H1 (cell line): Measurements from ENCODE around the gene CASP5. TPM values are rescaled to one million over a fixed set of nuclear protein-coding genes. Genes with fewer than 3 reads are reported as not detected.

Experiments used
- CTCF ChIA-PET: fragments of 300-600 bp; sonication (Branson Sonifier 250); formaldehyde crosslinking; loops from one replicate; lab custom pipeline; 2021; ENCODE audit not compliant: partially characterized antibody; lab: Charles Lee
- POLR2A ChIA-PET: fragments of 300-600 bp; sonication (Branson Sonifier 250); formaldehyde crosslinking; loops from one replicate; lab custom pipeline; 2021; ENCODE audit warnings: inconsistent platforms; ENCODE audit not compliant: partially characterized antibody; lab: Charles Lee
- DNase-seq, 2 experiments: peaks; one replicate each; pipeline versions ENCODE4 v3.0.0 to v3.0.0-alpha.2; 2010 to 2022; ENCODE audit warnings: low spot score in 2 of 2, low read depth in 1 of 2, mixed read lengths in 1 of 2
- FAIRE-seq: peaks from 2 replicates; lab custom pipeline; 2011; peaks lifted over from hg19 to GRCh38; lab: Jason Lieb, UNC
- H2AFZ ChIP-seq: 2 replicates; pipeline ENCODE4 v1.8.1; 2012; ENCODE audit warnings: low read length, inconsistent platforms
- H2AK5ac ChIP-seq: 2 replicates; pipeline ENCODE4 v1.6.1; 2013; ENCODE audit warnings: low read depth, low read length
- H2BK120ac ChIP-seq: replicated peaks from 2 replicates; pipeline ENCODE3; 2013; ENCODE audit warnings: low read depth, low read length, inconsistent platforms
- H2BK12ac ChIP-seq: 2 replicates; pipeline ENCODE4 v1.6.1; 2013; ENCODE audit warnings: low read depth, low read length
- H2BK15ac ChIP-seq: 2 replicates; pipeline ENCODE4 v1.6.1; 2013; ENCODE audit warnings: low read length
- H2BK20ac ChIP-seq: 2 replicates; pipeline ENCODE4 v1.6.1; 2013; ENCODE audit warnings: low read length
- H2BK5ac ChIP-seq: 2 replicates; pipeline ENCODE4 v1.6.1; 2013; ENCODE audit warnings: low read depth, low read length
- H3K14ac ChIP-seq: 2 replicates; pipeline ENCODE4 v1.6.1; 2013; ENCODE audit warnings: inconsistent platforms; ENCODE audit not compliant: insufficient read length
- H3K18ac ChIP-seq: 2 replicates; pipeline ENCODE4 v1.6.1; 2013; ENCODE audit warnings: low read length; ENCODE audit errors: extremely low read depth
- H3K23ac ChIP-seq: 2 replicates; pipeline ENCODE4 v1.6.1; 2013; ENCODE audit warnings: inconsistent platforms; ENCODE audit not compliant: insufficient read length
- H3K23me2 ChIP-seq: 2 replicates; pipeline ENCODE4 v1.6.1; 2013; ENCODE audit warnings: low read depth, low read length
- H3K27ac ChIP-seq: 2 replicates; pipeline ENCODE4 v1.6.1; 2011; ENCODE audit warnings: low read depth, low read length, inconsistent platforms
- H3K27me3 ChIP-seq, 4 experiments: replicated peaks in 1 of 4; 1 replicate in 1 of 4; 2 replicates in 3 of 4; pipeline versions ENCODE4 v1.6.1 to v1.8.1; 2011 to 2013; ENCODE audit warnings: low read length in 3 of 4, mild to moderate bottlenecking in 3 of 4, inconsistent platforms in 2 of 4, mixed read lengths in 2 of 4, moderate library complexity in 1 of 4; ENCODE audit not compliant: control insufficient read depth in 3 of 4, insufficient read depth in 3 of 4; ENCODE audit errors: extremely low read depth in 1 of 4
- H3K36me3 ChIP-seq, 4 experiments: 2 replicates each; pipeline versions ENCODE4 v1.6.1 to v1.8.1; 2011 to 2013; ENCODE audit warnings: mild to moderate bottlenecking in 4 of 4, low read length in 3 of 4, moderate library complexity in 2 of 4, control low read depth in 1 of 4, inconsistent platforms in 1 of 4; ENCODE audit not compliant: insufficient read depth in 4 of 4, control insufficient read depth in 2 of 4
- H3K4ac ChIP-seq: replicated peaks from 2 replicates; pipeline ENCODE3; 2013; ENCODE audit warnings: low read length, low read depth, mixed read lengths, inconsistent platforms; ENCODE audit not compliant: insufficient read length
- H3K4me1 ChIP-seq, 4 experiments: replicated peaks in 1 of 4; 1 replicate in 1 of 4; 2 replicates in 3 of 4; pipeline versions ENCODE4 v1.6.1 to v1.8.1; 2011 to 2013; ENCODE audit warnings: low read length in 3 of 4, inconsistent platforms in 2 of 4, mixed read lengths in 1 of 4; ENCODE audit not compliant: insufficient read depth in 4 of 4, control insufficient read depth in 3 of 4
- H3K4me2 ChIP-seq, 2 experiments: 2 replicates each; pipeline versions ENCODE4 v1.6.1 to v1.8.1; 2011 to 2013; ENCODE audit warnings: low read depth in 2 of 2, low read length in 2 of 2, control low read depth in 1 of 2, inconsistent platforms in 1 of 2, mild to moderate bottlenecking in 1 of 2; ENCODE audit not compliant: insufficient read depth in 1 of 2
- H3K4me3 ChIP-seq, 4 experiments: fragments of 200-600, 300-600 bp in 1 of 4; sonication (generic), shearing (Covaris generic), sonication (Bioruptor Twin) in 1 of 4; 2 replicates each; pipeline versions ENCODE4 v1.5.1 to v1.8.1; 2011 to 2016; ENCODE audit warnings: low read length in 4 of 4, low read depth in 3 of 4, control low read depth in 2 of 4, inconsistent platforms in 2 of 4, mild to moderate bottlenecking in 2 of 4, mixed read lengths in 1 of 4, moderate library complexity in 1 of 4; ENCODE audit not compliant: insufficient read depth in 2 of 4; ENCODE audit errors: extremely low read depth in 1 of 4
- H3K56ac ChIP-seq: replicated peaks from 2 replicates; pipeline ENCODE3; 2013; ENCODE audit warnings: low read depth, mild to moderate bottlenecking, mixed read lengths, low read length, inconsistent platforms; ENCODE audit not compliant: insufficient read length
- H3K79me1 ChIP-seq: 2 replicates; pipeline ENCODE4 v1.6.1; 2013; ENCODE audit warnings: low read depth, low read length, control low read depth
- H3K79me2 ChIP-seq, 2 experiments: 2 replicates each; pipeline versions ENCODE4 v1.6.1 to v1.8.1; 2012 to 2013; ENCODE audit warnings: low read length in 2 of 2, mild to moderate bottlenecking in 2 of 2, inconsistent platforms in 1 of 2; ENCODE audit not compliant: insufficient read depth in 2 of 2, control insufficient read depth in 1 of 2
- H3K9ac ChIP-seq, 4 experiments: replicated peaks in 1 of 4; 1 replicate in 1 of 4; 2 replicates in 3 of 4; pipeline versions ENCODE4 v1.6.1 to v1.8.1; 2011 to 2013; ENCODE audit warnings: low read depth in 3 of 4, low read length in 3 of 4, control low read depth in 2 of 4, mild to moderate bottlenecking in 2 of 4, moderate library complexity in 2 of 4, inconsistent platforms in 1 of 4; ENCODE audit errors: extremely low read depth in 1 of 4
- H3K9me3 ChIP-seq, 2 experiments: 2 replicates each; pipeline versions ENCODE4 v1.6.1 to v1.8.1; 2012 to 2013; ENCODE audit warnings: mild to moderate bottlenecking in 2 of 2, moderate library complexity in 2 of 2, control low read depth in 1 of 2, inconsistent platforms in 1 of 2, low read depth in 1 of 2, low read length in 1 of 2, mixed read lengths in 1 of 2; ENCODE audit not compliant: insufficient read depth in 2 of 2
- H4K20me1 ChIP-seq, 2 experiments: replicated peaks in 1 of 2; 2 replicates each; pipeline versions ENCODE3 to v1.8.1; 2011 to 2013; ENCODE audit warnings: inconsistent platforms in 2 of 2, low read length in 2 of 2, mild to moderate bottlenecking in 1 of 2; ENCODE audit not compliant: insufficient read depth in 2 of 2, control insufficient read depth in 1 of 2
- H4K5ac ChIP-seq: 2 replicates; pipeline ENCODE4 v1.6.1; 2013; ENCODE audit warnings: low read length, low read depth, mixed read lengths, inconsistent platforms; ENCODE audit not compliant: insufficient read length
- H4K8ac ChIP-seq: 2 replicates; pipeline ENCODE4 v1.8.0; 2013; ENCODE audit warnings: mild to moderate bottlenecking, moderate library complexity, low read length, inconsistent platforms; ENCODE audit not compliant: insufficient read depth; ENCODE audit errors: extremely low read depth
- H4K91ac ChIP-seq: replicated peaks from 2 replicates; pipeline ENCODE3; 2013; ENCODE audit warnings: low read length, mixed read lengths, inconsistent platforms; ENCODE audit not compliant: insufficient read length
- CREB1 ChIP-seq: IDR thresholded peaks from 2 replicates; pipeline ENCODE4 v1.6.1; 2012; ENCODE audit warnings: inconsistent platforms
- EZH2 ChIP-seq: fragments of 200-600 bp; sonication (generic); IDR thresholded peaks from 2 replicates; pipeline ENCODE4 v1.7.1; 2012; ENCODE audit warnings: low read depth, mild to moderate bottlenecking, moderate library complexity, low read length, inconsistent platforms; ENCODE audit not compliant: severe bottlenecking
- JUN ChIP-seq: IDR thresholded peaks from 2 replicates; pipeline ENCODE4 v1.6.1; 2011; ENCODE audit warnings: low read depth, mild to moderate bottlenecking, improper control_type of control experiment, low read length
- WGBS, 2 experiments: shearing (Covaris generic) in 1 of 2; methylation state at CpG; one replicate each; pipeline versions ENCODE4 v1.1.6 to v1.1.7; 2013 to 2015; ENCODE audit warnings: low lambda C conversion rate in 2 of 2, mixed read lengths in 2 of 2, inconsistent platforms in 1 of 2, low coverage in 1 of 2, missing lambda C conversion rate in 1 of 2; ENCODE audit not compliant: insufficient replicate concordance in 2 of 2, insufficient coverage in 1 of 2, insufficient read length in 1 of 2; ENCODE audit errors: extremely low coverage in 1 of 2, missing lambda C conversion rate in 1 of 2; 5-methylcytosine and 5-hydroxymethylcytosine counted together
- polyA plus RNA-seq, 7 experiments: library from polyadenylated mRNA; depleted of rRNA in 3 of 7; stranded (reverse) in 5 of 7; unstranded in 2 of 7; fragments of >200 nt in 5 of 7; fragments of 200-250 nt in 2 of 7; gene quantifications; 1 replicate in 5 of 7; 2 replicates in 1 of 7; 4 replicates in 1 of 7; pipeline versions ENCODE4 v1.2.1 to v1.2.3, GENCODE V29; 2011 to 2013; ENCODE audit warnings: missing spikeins in 2 of 7, mixed read lengths in 2 of 7
- total RNA-seq: library from RNA; stranded (reverse); fragmentation: NEBNext Ultra II Directional; extraction: Animal tissue kit (Norgen Biotek cat#: 25700); gene quantifications from 2 replicates; pipeline ENCODE4 v1.2.1, GENCODE V29; 2021

CASP5 gene
- total and polyA plus RNA-seq, 2 of the 8 experiments (the other 6 are each of a cell fraction or from before 2014, with no cell fraction given): not detected

DNA sequence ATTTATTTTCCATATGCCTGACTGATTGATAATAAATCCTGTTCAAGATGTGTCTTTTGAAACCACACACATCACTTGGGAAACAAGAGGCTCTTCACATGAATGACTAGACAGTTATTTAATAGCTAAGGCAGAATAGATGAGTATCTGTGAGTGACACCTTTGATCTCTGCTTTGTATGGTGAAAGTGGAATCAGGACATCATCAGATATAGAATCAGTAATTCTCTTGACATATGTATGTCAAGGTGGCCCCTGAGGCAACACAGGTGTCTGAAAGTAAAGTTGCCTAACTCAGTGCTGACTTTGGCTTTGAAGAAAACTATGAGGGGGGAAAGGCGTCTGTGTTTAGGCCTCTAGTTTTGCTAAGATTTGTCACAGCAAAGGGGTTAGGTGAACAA lies 43.1 kb downstream of the CASP5 start:
- no peak overlapping the region for H2BK15ac ChIP-seq
- H3K23ac ChIP-seq: no peak overlapping the region
- H3K36me3 ChIP-seq: no peaks in the 10 kb centered on the region
- H4K5ac ChIP-seq: no peak overlapping the region
- no peak overlapping the region for H2BK5ac ChIP-seq
- no peak overlapping the region for H2AFZ ChIP-seq
- no peaks in the 10 kb centered on the region for H3K79me2 ChIP-seq
- ChIA-PET CTCF (no interaction called here), POLR2A (no interaction called here)
- H3K79me1 ChIP-seq: no peaks in the 10 kb centered on the region
- WGBS, 2 experiments: 88% methylated on average over 1 of the region's 1 CpG; no CpG with 5 or more reads in 1 of the 2 experiments
- no peaks in the 10 kb centered on the region for H3K4me1 ChIP-seq
- no peaks in the 10 kb centered on the region for H3K9me3 ChIP-seq
- H3K23me2 ChIP-seq: no peaks in the 10 kb centered on the region
- H4K20me1 ChIP-seq: no peaks in the 10 kb centered on the region
- H3K27ac ChIP-seq: no peak overlapping the region
- no peak overlapping the region for H2AK5ac ChIP-seq
- no peak for FAIRE-seq
- no peak overlapping the region for H3K14ac ChIP-seq
- H4K8ac ChIP-seq: no peak overlapping the region
- no peak overlapping the region for H3K18ac ChIP-seq
- H3K4me3 ChIP-seq: no peak overlapping the region
- no peak overlapping the region for H2BK20ac ChIP-seq
- no peak overlapping the region for H3K9ac ChIP-seq
- no peak overlapping the region for H2BK12ac ChIP-seq
- DNase-seq: no peak
- H2BK120ac ChIP-seq: no peak overlapping the region
- no peak overlapping the region for H3K56ac ChIP-seq
- no peaks in the 10 kb centered on the region for H3K27me3 ChIP-seq
- H3K4ac ChIP-seq: no peak overlapping the region
- H4K91ac ChIP-seq: no peak overlapping the region
- H3K4me2 ChIP-seq: no peak overlapping the region
- TF ChIP-seq EZH2 (no peak), CREB1 (no peak), JUN (no peak)
